ENCODE measurements around the gene LZTR1. TPM values are rescaled to one million over a fixed set of nuclear protein-coding genes. Genes with fewer than 3 reads are reported as not detected.

LZTR1 gene
- total RNA-seq, 1 donor from 2014 or later = 91.5 TPM

DNA sequence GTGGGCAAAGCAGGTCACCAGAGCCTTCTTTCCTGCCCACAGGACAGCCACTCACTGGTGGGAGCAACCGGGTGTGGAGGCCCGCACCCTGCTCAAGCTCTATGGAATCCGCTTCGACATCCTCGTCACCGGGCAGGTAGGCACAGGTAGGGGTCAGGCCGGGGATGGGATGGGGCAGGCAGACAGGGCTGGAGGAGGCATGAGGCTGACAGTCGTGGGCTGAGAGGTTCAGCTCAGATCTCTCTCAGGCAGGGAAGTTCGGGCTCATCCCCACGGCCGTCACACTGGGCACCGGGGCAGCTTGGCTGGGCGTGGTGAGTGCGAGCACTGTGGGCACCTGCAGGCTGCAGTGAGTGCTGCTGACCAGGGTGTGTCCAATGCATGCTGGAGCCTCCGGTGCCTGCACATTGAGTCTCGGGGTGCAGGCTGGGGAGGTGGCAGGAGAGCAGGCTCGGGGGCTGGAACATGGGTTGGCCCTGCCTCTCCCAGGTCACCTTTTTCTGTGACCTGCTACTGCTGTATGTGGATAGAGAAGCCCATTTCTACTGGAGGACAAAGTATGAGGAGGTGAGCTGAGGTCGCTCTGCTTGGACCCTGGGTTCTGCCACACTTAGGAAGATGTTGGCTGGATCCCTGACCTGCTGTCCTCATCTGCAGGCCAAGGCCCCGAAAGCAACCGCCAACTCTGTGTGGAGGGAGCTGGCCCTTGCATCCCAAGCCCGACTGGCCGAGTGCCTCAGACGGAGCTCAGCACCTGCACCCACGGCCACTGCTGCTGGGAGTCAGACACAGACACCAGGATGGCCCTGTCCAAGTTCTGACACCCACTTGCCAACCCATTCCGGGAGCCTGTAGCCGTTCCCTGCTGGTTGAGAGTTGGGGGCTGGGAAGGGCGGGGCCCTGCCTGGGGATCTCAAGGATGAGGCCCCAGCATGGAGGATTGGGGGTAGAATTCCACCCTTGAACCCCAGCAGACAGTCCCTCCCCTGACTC is 44.0 kb downstream of the LZTR1 start:
- Mint-ChIP-seq H3K4me1 (ENCODE audit: unreplicated experiment) (peaks cover 17% of the 10 kb centered on the region), H3K36me3 (ENCODE audit: unreplicated experiment) (no peaks in the 10 kb centered on the region), H3K27ac (ENCODE audit: unreplicated experiment) (no peak overlapping the region), H3K27me3 (ENCODE audit: unreplicated experiment) (no peaks in the 10 kb centered on the region), H3K4me3 (ENCODE audit: unreplicated experiment) (no peak overlapping the region), H3K9me3 (ENCODE audit: unreplicated experiment) (no peaks in the 10 kb centered on the region)
- TF ChIP-seq, protein P1, sequence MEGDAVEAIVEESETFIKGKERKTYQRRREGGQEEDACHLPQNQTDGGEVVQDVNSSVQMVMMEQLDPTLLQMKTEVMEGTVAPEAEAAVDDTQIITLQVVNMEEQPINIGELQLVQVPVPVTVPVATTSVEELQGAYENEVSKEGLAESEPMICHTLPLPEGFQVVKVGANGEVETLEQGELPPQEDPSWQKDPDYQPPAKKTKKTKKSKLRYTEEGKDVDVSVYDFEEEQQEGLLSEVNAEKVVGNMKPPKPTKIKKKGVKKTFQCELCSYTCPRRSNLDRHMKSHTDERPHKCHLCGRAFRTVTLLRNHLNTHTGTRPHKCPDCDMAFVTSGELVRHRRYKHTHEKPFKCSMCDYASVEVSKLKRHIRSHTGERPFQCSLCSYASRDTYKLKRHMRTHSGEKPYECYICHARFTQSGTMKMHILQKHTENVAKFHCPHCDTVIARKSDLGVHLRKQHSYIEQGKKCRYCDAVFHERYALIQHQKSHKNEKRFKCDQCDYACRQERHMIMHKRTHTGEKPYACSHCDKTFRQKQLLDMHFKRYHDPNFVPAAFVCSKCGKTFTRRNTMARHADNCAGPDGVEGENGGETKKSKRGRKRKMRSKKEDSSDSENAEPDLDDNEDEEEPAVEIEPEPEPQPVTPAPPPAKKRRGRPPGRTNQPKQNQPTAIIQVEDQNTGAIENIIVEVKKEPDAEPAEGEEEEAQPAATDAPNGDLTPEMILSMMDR (IDR thresholded peaks at IDR 0.05) = no peak
- DNase-seq (ENCODE audit: extremely low spot score, unreplicated experiment) = no peak

DNA sequence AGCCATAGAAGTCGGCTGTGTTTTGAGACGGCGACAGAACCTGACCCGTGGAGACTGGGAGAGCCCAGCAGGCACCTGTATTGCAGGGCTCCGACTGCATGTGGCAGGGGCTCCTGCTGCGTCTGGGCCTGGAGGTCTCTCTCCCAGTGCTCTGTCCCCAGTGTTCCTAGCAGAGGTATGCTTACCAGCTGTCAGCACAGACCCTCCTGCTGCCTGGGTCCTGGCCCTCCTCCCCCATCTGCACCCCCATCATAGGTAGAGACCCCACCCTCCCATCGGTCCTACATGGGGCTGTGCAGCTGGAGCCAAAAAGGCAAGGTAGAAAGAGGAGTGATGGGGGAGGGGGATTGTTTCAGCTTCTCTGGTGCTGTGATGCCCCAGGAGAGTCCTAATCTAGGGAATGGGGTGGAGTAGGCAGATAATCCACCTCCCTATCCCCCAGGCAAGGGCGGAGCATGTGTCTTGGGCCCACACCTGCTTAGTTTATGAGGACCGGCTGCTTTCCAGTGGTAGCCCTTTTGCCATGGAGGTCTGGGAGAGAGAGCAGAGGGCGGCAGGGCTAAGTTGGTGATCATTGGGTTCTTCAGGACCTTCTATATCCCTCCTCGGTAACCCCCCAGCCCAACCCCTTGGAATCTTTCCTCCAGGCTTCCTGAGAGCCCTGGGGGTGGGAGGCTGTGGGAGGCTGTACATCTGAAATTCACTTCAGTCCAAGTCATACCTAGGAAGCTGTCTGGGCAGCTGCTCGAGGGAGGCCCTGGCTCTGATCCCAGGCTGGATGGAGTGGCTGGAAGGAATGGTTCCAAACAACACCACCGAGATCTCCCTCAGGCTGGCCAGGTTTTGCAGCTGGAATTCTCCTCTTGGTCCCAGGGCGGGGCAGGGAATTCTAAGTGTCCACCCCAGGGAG is 44.9 kb downstream of the LZTR1 start:
- no peaks in the 10 kb centered on the region for H3K9me3 Mint-ChIP-seq (ENCODE audit: unreplicated experiment)
- DNase-seq (ENCODE audit: extremely low spot score, unreplicated experiment) = no peak
- H3K27ac Mint-ChIP-seq (ENCODE audit: unreplicated experiment) = no peak overlapping the region

DNA sequence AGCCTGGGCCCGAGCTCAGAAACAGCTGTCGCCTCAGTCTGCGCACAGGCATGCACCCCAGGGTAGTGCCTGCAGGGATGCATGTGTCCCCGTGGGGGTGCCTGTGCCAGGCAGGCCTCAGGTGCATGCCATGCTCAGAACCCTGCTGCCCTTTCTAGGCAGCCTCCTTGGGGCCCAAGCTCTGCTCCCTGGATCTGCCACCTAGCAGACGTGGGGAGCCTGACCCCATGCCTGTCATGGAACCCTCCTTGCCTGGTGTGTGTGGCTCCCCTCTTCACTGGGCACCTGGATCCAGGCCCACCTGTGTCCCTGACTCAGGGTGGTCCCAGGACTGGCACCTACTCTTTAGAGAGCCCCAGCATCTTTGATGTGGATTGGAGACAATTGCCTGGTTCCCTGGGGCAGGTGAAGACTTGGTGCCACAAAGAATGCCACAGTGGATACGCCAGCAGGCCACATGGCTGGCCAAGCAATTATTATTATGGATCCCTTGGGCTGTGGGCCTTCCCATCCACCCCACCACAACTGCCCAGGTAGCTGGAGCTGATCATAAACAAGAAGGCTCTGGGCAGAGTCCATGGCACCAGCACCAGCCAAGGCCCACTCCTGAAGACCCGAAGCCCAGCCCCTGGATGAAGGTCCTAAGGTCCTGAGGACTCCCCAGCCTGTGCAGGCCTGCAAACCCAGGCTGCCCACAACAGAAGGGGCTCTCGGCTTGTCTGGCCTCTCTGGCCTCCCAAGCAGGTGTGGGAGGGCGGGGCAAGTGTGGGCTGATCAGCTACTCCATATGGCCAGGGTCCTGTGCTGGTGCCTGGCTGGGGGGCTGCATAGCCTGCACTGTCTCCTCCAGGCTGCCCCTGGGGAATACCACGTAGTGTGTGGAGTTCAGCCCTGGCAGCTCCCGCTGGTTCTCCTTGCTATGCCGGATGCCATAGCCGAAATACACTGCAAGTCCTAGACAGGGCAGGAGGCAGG is 46.5 kb downstream of the LZTR1 start:
- H3K4me1 Mint-ChIP-seq (ENCODE audit: unreplicated experiment) = peaks cover 17% of the 10 kb centered on the region
- H3K9me3 Mint-ChIP-seq (ENCODE audit: unreplicated experiment) = no peaks in the 10 kb centered on the region
- no peak overlapping the region for H3K27ac Mint-ChIP-seq (ENCODE audit: unreplicated experiment)
- no peak overlapping the region for H3K4me3 Mint-ChIP-seq (ENCODE audit: unreplicated experiment)
- no peaks in the 10 kb centered on the region for H3K27me3 Mint-ChIP-seq (ENCODE audit: unreplicated experiment)
- TF ChIP-seq, protein P1 (IDR thresholded peaks at IDR 0.05) = no peak
- no peaks in the 10 kb centered on the region for H3K36me3 Mint-ChIP-seq (ENCODE audit: unreplicated experiment)
- DNase-seq (ENCODE audit: extremely low spot score, unreplicated experiment) = no peak

More for the DNA sequence above, 44.9 kb downstream of the LZTR1 start:
- TF ChIP-seq, protein P1 (IDR thresholded peaks at IDR 0.05) = no peak
- H3K4me3 Mint-ChIP-seq (ENCODE audit: unreplicated experiment) = no peak overlapping the region
- no peaks in the 10 kb centered on the region for H3K36me3 Mint-ChIP-seq (ENCODE audit: unreplicated experiment)
- H3K4me1 Mint-ChIP-seq (ENCODE audit: unreplicated experiment) = peaks cover 17% of the 10 kb centered on the region
- no peaks in the 10 kb centered on the region for H3K27me3 Mint-ChIP-seq (ENCODE audit: unreplicated experiment)

DNA sequence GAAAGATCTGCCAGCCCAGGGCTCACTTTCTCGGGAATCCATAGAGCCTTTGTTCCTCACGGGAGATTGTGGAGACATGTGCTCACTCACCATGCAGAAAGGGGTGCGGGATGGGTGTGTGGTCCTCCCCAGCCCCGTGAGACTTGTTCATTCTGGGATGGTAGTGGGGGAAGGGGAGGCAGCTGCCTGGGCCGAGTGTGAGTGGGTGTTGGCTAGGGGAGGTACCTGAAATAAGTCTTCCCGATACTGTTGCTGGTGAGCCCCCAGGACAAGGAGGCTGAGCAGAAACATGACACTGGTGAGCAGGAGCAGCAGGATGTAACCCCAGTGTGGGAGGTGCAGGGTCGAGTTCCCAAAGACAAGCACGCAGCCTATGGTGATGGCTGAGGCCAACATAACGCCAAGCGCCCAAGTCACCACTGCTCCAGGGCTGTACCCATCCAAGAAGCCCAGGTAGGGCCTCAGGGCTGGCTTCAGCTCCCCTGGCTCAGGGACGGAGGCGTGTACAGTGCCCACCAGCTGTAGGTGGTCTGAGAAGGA is 47.5 kb downstream of the LZTR1 start:
- H3K36me3 Mint-ChIP-seq (ENCODE audit: unreplicated experiment) = no peaks in the 10 kb centered on the region
- H3K27me3 Mint-ChIP-seq (ENCODE audit: unreplicated experiment) = no peaks in the 10 kb centered on the region
- DNase-seq (ENCODE audit: extremely low spot score, unreplicated experiment) = no peak
- peaks cover 17% of the 10 kb centered on the region for H3K4me1 Mint-ChIP-seq (ENCODE audit: unreplicated experiment)
- H3K4me3 Mint-ChIP-seq (ENCODE audit: unreplicated experiment) = no peak overlapping the region
- H3K9me3 Mint-ChIP-seq (ENCODE audit: unreplicated experiment) = no peaks in the 10 kb centered on the region
- TF ChIP-seq, protein P1 (IDR thresholded peaks at IDR 0.05) = no peak
- H3K27ac Mint-ChIP-seq (ENCODE audit: unreplicated experiment) = no peak overlapping the region

Data from osteocyte (in vitro differentiated cells).